Caco-2 (cell line): ENCODE measurements around the gene SPIN1. TPM values are rescaled to one million over a fixed set of nuclear protein-coding genes. Genes with fewer than 3 reads are reported as not detected.

Source experiments
- BruUV-seq: library from RNA; stranded (reverse); fragments of 400-500 nt; replicated peaks from 2 replicates; lab custom pipeline; 2021; lab: Mats Ljungman, UMichigan
- CTCF ChIA-PET: fragments of 300-600 bp; sonication (Branson Sonifier 250); formaldehyde crosslinking; loops from one replicate; lab custom pipeline; 2022; ENCODE audit warnings: antibody characterized with exemption; lab: Charles Lee
- POLR2A ChIA-PET: fragments of 300-600 bp; sonication (Branson Sonifier 250); formaldehyde crosslinking; loops from one replicate; lab custom pipeline; 2022; ENCODE audit warnings: antibody characterized with exemption; lab: Charles Lee
- DNase-seq, 2 experiments: peaks; one replicate each; pipeline versions ENCODE4 v3.0.0 to v3.0.0-alpha.2; 2020 to 2022
- H3K27me3 ChIP-seq: replicated peaks from 2 replicates; pipeline ENCODE4 v1.6.0; 2011; ENCODE audit warnings: low read length; ENCODE audit not compliant: control insufficient read depth, insufficient read depth
- H3K36me3 ChIP-seq: 2 replicates; pipeline ENCODE4 v1.5.1; 2011; ENCODE audit warnings: low read length; ENCODE audit not compliant: control insufficient read depth, insufficient read depth
- H3K4me1 ChIP-seq: fragments of 250-450 bp; sonication (Bioruptor Pico); 2 replicates; pipeline ENCODE4 v1.5.1; 2020; ENCODE audit warnings: mild to moderate bottlenecking
- H3K4me3 ChIP-seq: 2 replicates; pipeline ENCODE4 v1.5.1; 2011; ENCODE audit warnings: low read depth, mild to moderate bottlenecking, control low read depth, low read length
- H3K9me3 ChIP-seq: fragments of 250-450 bp; sonication (Bioruptor Pico); 2 replicates; pipeline ENCODE4 v1.5.1; 2020; ENCODE audit warnings: mild to moderate bottlenecking, moderate library complexity
- H3K27ac Mint-ChIP-seq: one replicate; pipeline ENCODE4 v1.8.0; 2022; ENCODE audit warnings: mixed read lengths; ENCODE audit not compliant: unreplicated experiment
- H3K27me3 Mint-ChIP-seq: one replicate; pipeline ENCODE4 v1.8.0; 2022; ENCODE audit warnings: mixed read lengths; ENCODE audit not compliant: insufficient read depth, unreplicated experiment
- H3K36me3 Mint-ChIP-seq: one replicate; pipeline ENCODE4 v1.8.0; 2022; ENCODE audit warnings: mild to moderate bottlenecking, mixed read lengths; ENCODE audit not compliant: insufficient read depth, unreplicated experiment
- H3K4me1 Mint-ChIP-seq: one replicate; pipeline ENCODE4 v1.8.0; 2022; ENCODE audit warnings: low read depth, mixed read lengths; ENCODE audit not compliant: unreplicated experiment
- H3K4me3 Mint-ChIP-seq: one replicate; pipeline ENCODE4 v1.8.0; 2022; ENCODE audit warnings: mild to moderate bottlenecking, moderate library complexity, mixed read lengths; ENCODE audit not compliant: unreplicated experiment
- H3K9me3 Mint-ChIP-seq: one replicate; pipeline ENCODE4 v1.8.0; 2022; ENCODE audit warnings: mixed read lengths; ENCODE audit not compliant: unreplicated experiment
- intact Hi-C: fragments of 100-400 bp; cut with micrococcal nuclease; formaldehyde crosslinking; loops from one replicate; pipeline ENCODE4 v1.10.0; 2022; ENCODE audit not compliant: unreplicated experiment
- total RNA-seq: library from RNA; stranded (reverse); gene quantifications from 2 replicates; pipeline ENCODE4 v1.2.3, GENCODE V29; 2022
- TF ChIP-seq, protein P1 (sequence below), 2 experiments: fragments of 200-600 bp in 1 of 2; IDR thresholded peaks; 1 replicate in 1 of 2; 2 replicates in 1 of 2; pipeline versions ENCODE4 v1.5.1 to v1.8.0; 2011 to 2022; ENCODE audit warnings: antibody characterized with exemption in 1 of 2, control low read depth in 1 of 2, inconsistent platforms in 1 of 2, low read depth in 1 of 2, low read length in 1 of 2, mild to moderate bottlenecking in 1 of 2, moderate library complexity in 1 of 2; ENCODE audit not compliant: insufficient read depth in 1 of 2, severe bottlenecking in 1 of 2, unreplicated experiment in 1 of 2

SPIN1 gene
- total RNA-seq, 1 experiment from 2014 or later = 51.7 TPM

DNA sequence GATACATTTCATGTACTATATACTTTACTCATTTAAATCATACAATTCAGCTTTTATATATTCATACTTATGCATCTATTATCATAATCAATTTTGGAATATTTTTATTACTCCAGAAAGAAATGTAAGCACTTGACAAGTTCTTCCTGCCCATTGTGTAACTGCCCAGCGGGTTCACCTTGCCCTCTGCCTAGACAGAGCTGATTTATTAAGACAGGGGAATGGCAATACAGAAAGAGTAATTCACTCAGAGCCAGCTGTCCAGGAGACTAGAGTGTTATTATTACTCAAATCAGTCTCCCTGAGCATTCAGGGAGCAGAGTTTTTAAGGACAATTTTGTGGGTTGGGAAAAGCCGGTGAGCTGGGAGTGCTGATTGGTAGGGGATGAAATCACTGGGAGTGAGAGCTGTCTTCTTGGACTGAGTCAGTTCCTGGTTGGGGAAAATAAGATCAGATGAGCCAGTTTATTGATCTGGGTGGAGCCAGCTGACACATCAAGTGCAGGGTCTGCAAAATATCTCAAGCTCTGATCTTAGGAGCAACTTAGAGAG lies 16.1 kb upstream of the SPIN1 start:
- H3K36me3 ChIP-seq = no peaks in the 10 kb centered on the region
- H3K27me3 ChIP-seq = no peaks in the 10 kb centered on the region
- Mint-ChIP-seq H3K27ac (no peak overlapping the region), H3K27me3 (no peaks in the 10 kb centered on the region), H3K9me3 (peaks cover 2% of the 10 kb centered on the region), H3K4me1 (peaks cover 8% of the 10 kb centered on the region), H3K36me3 (no peaks in the 10 kb centered on the region), H3K4me3 (no peak overlapping the region)
- DNase-seq = no peak
- no peaks in the 10 kb centered on the region for H3K9me3 ChIP-seq
- intact Hi-C loops = no loop called here
- H3K4me3 ChIP-seq = no peak overlapping the region
- no peaks in the 10 kb centered on the region for H3K4me1 ChIP-seq
- POLR2A ChIA-PET = no interaction called here
- BruUV-seq = no TSS peak
- CTCF ChIA-PET = no interaction called here
- TF ChIP-seq, protein P1, sequence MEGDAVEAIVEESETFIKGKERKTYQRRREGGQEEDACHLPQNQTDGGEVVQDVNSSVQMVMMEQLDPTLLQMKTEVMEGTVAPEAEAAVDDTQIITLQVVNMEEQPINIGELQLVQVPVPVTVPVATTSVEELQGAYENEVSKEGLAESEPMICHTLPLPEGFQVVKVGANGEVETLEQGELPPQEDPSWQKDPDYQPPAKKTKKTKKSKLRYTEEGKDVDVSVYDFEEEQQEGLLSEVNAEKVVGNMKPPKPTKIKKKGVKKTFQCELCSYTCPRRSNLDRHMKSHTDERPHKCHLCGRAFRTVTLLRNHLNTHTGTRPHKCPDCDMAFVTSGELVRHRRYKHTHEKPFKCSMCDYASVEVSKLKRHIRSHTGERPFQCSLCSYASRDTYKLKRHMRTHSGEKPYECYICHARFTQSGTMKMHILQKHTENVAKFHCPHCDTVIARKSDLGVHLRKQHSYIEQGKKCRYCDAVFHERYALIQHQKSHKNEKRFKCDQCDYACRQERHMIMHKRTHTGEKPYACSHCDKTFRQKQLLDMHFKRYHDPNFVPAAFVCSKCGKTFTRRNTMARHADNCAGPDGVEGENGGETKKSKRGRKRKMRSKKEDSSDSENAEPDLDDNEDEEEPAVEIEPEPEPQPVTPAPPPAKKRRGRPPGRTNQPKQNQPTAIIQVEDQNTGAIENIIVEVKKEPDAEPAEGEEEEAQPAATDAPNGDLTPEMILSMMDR (IDR thresholded peaks at IDR 0.05; ENCODE audit: insufficient read depth in 1 of 2, low read depth in 1 of 2, low read length in 1 of 2, severe bottlenecking in 1 of 2, unreplicated experiment in 1 of 2) = no peak

DNA sequence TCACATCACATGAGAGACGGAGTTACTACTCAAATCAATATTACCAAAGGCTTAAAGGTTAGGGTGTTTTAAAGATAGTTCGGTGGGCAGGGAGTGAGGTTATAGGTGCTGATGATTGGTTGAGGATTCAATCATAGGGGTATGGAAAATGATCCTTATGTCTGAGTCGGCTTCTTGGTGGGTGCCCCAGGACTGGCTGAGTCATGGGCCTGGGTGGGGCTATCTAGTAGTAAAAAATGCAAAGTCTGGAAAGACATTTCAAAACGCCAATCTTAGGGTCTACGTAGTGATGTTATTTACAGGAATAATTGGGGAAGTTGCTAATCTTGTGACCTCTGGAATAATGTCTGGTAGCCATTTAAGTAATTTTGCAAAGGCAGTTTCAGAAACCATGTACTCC lies 15.2 kb upstream of the SPIN1 start:
- H3K27me3 ChIP-seq = no peaks in the 10 kb centered on the region
- intact Hi-C loops = no loop called here

DNA sequence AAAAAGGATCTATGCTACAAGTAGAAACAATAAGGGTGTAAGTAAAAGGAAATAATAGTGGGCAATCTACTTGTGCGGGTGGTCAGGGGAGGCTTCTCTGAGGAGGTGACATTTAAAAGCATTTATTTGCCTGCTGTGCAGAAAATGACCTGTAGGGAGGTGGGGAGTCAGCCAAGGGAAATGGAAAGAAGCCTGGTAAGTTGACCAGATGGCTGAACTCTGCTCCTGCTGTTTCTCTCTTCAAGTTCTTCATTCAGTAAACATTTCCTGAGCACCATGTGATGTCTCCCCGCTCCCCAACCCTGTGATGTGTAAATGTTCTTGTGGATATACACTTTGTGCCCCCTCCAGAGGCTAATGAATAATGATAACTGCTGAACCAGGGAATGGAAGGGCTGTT lies 9.9 kb upstream of the SPIN1 start:
- BruUV-seq = no TSS peak
- no peak for DNase-seq
- Histone ChIP-seq H3K36me3 (no peaks in the 10 kb centered on the region), H3K9me3 (no peaks in the 10 kb centered on the region), H3K4me3 (no peak overlapping the region), H3K4me1 (no peaks in the 10 kb centered on the region), H3K27me3 (no peaks in the 10 kb centered on the region)
- Mint-ChIP-seq H3K27me3 (no peaks in the 10 kb centered on the region), H3K4me3 (no peak overlapping the region), H3K4me1 (no peaks in the 10 kb centered on the region), H3K36me3 (no peaks in the 10 kb centered on the region), H3K27ac (no peak overlapping the region), H3K9me3 (peaks cover 10% of the 10 kb centered on the region)
- intact Hi-C loops = no loop called here
- TF ChIP-seq, protein P1 (IDR thresholded peaks at IDR 0.05; ENCODE audit: insufficient read depth in 1 of 2, low read depth in 1 of 2, low read length in 1 of 2, severe bottlenecking in 1 of 2, unreplicated experiment in 1 of 2) = no peak
- CTCF ChIA-PET = no interaction called here
- POLR2A ChIA-PET = no interaction called here

More for the DNA sequence above, 15.2 kb upstream of the SPIN1 start:
- H3K9me3 ChIP-seq = no peaks in the 10 kb centered on the region
- H3K36me3 ChIP-seq = no peaks in the 10 kb centered on the region
- Mint-ChIP-seq H3K36me3 (no peaks in the 10 kb centered on the region), H3K4me1 (peaks cover 8% of the 10 kb centered on the region), H3K27ac (no peak overlapping the region), H3K27me3 (no peaks in the 10 kb centered on the region), H3K9me3 (no peaks in the 10 kb centered on the region), H3K4me3 (no peak overlapping the region)
- CTCF ChIA-PET = no interaction called here
- H3K4me3 ChIP-seq = no peak overlapping the region
- no TSS peak for BruUV-seq
- no peaks in the 10 kb centered on the region for H3K4me1 ChIP-seq
- no peak for DNase-seq
- POLR2A ChIA-PET = no interaction called here
- TF ChIP-seq, protein P1 (IDR thresholded peaks at IDR 0.05; ENCODE audit: insufficient read depth in 1 of 2, low read depth in 1 of 2, low read length in 1 of 2, severe bottlenecking in 1 of 2, unreplicated experiment in 1 of 2) = no peak
